GM23248 (cell line): ENCODE measurements around the gene PPP1R11. TPM values are rescaled to one million over a fixed set of nuclear protein-coding genes. Genes with fewer than 3 reads are reported as not detected.

Experiments used
- DNase-seq: peaks from one replicate; pipeline ENCODE4 v3.0.0-alpha.2; 2015
- H2AFZ ChIP-seq: fragments of 200-600 bp; sonication (generic); 2 replicates; pipeline ENCODE4 v1.6.1; 2016; ENCODE audit warnings: antibody characterized with exemption
- H3F3A ChIP-seq: fragments of 200-600 bp; sonication (generic); 2 replicates; pipeline ENCODE4 v1.6.1; 2016; ENCODE audit warnings: mild to moderate bottlenecking, antibody characterized with exemption, mixed run types; ENCODE audit not compliant: insufficient read depth
- H3K27ac ChIP-seq: fragments of 200-600 bp; sonication (generic); 2 replicates; pipeline ENCODE4 v1.5.1; 2016; ENCODE audit warnings: mild to moderate bottlenecking
- H3K27me3 ChIP-seq: fragments of 200-600 bp; sonication (generic); replicated peaks from 2 replicates; pipeline ENCODE4 v1.6.1; 2016; ENCODE audit warnings: mild to moderate bottlenecking; ENCODE audit not compliant: insufficient read depth
- H3K36me3 ChIP-seq: fragments of 200-600 bp; sonication (generic); 2 replicates; pipeline ENCODE4 v1.6.1; 2016; ENCODE audit warnings: low read depth, mild to moderate bottlenecking
- H3K4me1 ChIP-seq: fragments of 200-600 bp; sonication (generic); 2 replicates; pipeline ENCODE4 v1.6.1; 2016; ENCODE audit warnings: mild to moderate bottlenecking; ENCODE audit not compliant: insufficient read depth
- H3K4me2 ChIP-seq: fragments of 200-600 bp; sonication (generic); one replicate; pipeline ENCODE4 v1.6.1; 2016; ENCODE audit warnings: mild to moderate bottlenecking; ENCODE audit not compliant: unreplicated experiment
- H3K4me3 ChIP-seq: fragments of 200-600 bp; sonication (generic); 2 replicates; pipeline ENCODE4 v1.5.1; 2016; ENCODE audit warnings: mild to moderate bottlenecking
- H3K79me2 ChIP-seq: fragments of 200-600 bp; sonication (generic); 2 replicates; pipeline ENCODE4 v1.6.1; 2016; ENCODE audit warnings: mild to moderate bottlenecking; ENCODE audit not compliant: insufficient read depth
- H3K9ac ChIP-seq: fragments of 200-600 bp; sonication (generic); 2 replicates; pipeline ENCODE4 v1.6.1; 2016; ENCODE audit warnings: mild to moderate bottlenecking
- H3K9me2 ChIP-seq: fragments of 200-600 bp; sonication (generic); 2 replicates; pipeline ENCODE4 v1.6.1; 2016; ENCODE audit warnings: mixed run types, mild to moderate bottlenecking, moderate library complexity; ENCODE audit not compliant: insufficient read depth
- H3K9me3 ChIP-seq: fragments of 200-600 bp; sonication (generic); one replicate; pipeline ENCODE4 v1.6.1; 2017; ENCODE audit warnings: low read depth
- H4K20me1 ChIP-seq: fragments of 200-600 bp; sonication (generic); 2 replicates; pipeline ENCODE4 v1.6.0; 2016; ENCODE audit not compliant: insufficient read depth
- EZH2 ChIP-seq: fragments of 200-600 bp; sonication (generic); IDR thresholded peaks from 2 replicates; pipeline ENCODE4 v1.6.1; 2018; ENCODE audit warnings: antibody characterized with exemption, mild to moderate bottlenecking; ENCODE audit not compliant: insufficient read depth, poor library complexity, severe bottlenecking
- EZH2phosphoT487 ChIP-seq: fragments of 200-600 bp; sonication (generic); IDR thresholded peaks from 2 replicates; pipeline ENCODE4 v1.6.1; 2018; ENCODE audit warnings: antibody characterized with exemption, moderate library complexity, mild to moderate bottlenecking, low read depth; ENCODE audit not compliant: insufficient read depth
- WGBS, 2 experiments: methylation state at CpG; one replicate each; pipeline ENCODE4 v1.1.6; 2015 to 2017; ENCODE audit warnings: low lambda C conversion rate in 2 of 2, low coverage in 1 of 2; ENCODE audit errors: missing lambda C conversion rate in 2 of 2; 5-methylcytosine and 5-hydroxymethylcytosine counted together
- in situ Hi-C: fragments of 300-500 bp; cut with MboI; formaldehyde crosslinking; loops from 2 replicates; pipeline ENCODE4 v1.15.0; 2020
- polyA plus RNA-seq: library from polyadenylated mRNA; unstranded; fragments of >200 nt; fragmentation: Nextera tagmentation; extraction: Ambion mirVana; gene quantifications from 2 replicates; pipeline ENCODE4 v1.2.1, GENCODE V29; 2016
- total RNA-seq: library from RNA; depleted of rRNA; stranded (reverse); fragments of >200 nt; shearing (Covaris generic); gene quantifications from 2 replicates; pipeline ENCODE4 v1.2.3, GENCODE V29; 2014

PPP1R11 gene
- total and polyA plus RNA-seq, 2 experiments from 2014 or later = 44.1 to 77.5 TPM

- Histone ChIP-seq H4K20me1 (no peaks in the 10 kb centered on the region), H3K4me3 (peak overlapping the region; percentile 51), H3K9ac (no peak overlapping the region), H3K4me2 (peak overlapping the region; percentile 57), H3K27me3 (peaks cover 74% of the 10 kb centered on the region), H3K36me3 (0 out of 2 replicates have a peak, but pooled peaks cover 3% of the 10 kb centered on the region), H3K4me1 (no peaks in the 10 kb centered on the region), H3K9me3 (no peaks in the 10 kb centered on the region), H3K79me2 (no peaks in the 10 kb centered on the region), H3K27ac (no peak overlapping the region), H3F3A (no peaks in the 10 kb centered on the region), H3K9me2 (no peaks in the 10 kb centered on the region), H2AFZ (peak overlapping the region; percentile 41)
- WGBS, 2 experiments = 6 to 8% methylated on average over 26 to 37 of the region's 37 CpGs
- TF ChIP-seq EZH2phosphoT487 (no peak), EZH2 (no peak)
- DNase-seq = peak; percentile 26
- in situ Hi-C loops = no loop called here
Observed at GRCh38 chr6:30074331-30075093, 7.5 kb downstream of the PPP1R11 start.

- TF ChIP-seq EZH2phosphoT487 (peak; percentile 72; the same call in 1 of the 2 replicates), EZH2 (peak; percentile 71)
- Histone ChIP-seq H3K27ac (no peak within 1 kb of the TSS), H3K79me2 (no peaks in the 10 kb centered on the region), H3K9ac (no peak within 1 kb of the TSS), H3K4me3 (peak within 1 kb of the TSS; percentile 51), H3K4me1 (no peaks in the 10 kb centered on the region), H3K4me2 (peak within 1 kb of the TSS; percentile 57), H3F3A (no peaks in the 10 kb centered on the region), H3K27me3 (peaks cover 81% of the 10 kb centered on the region), H2AFZ (peak within 1 kb of the TSS; percentile 41), H3K9me2 (no peaks in the 10 kb centered on the region), H3K36me3 (no peaks in the 10 kb centered on the region), H3K9me3 (no peaks in the 10 kb centered on the region), H4K20me1 (no peaks in the 10 kb centered on the region)
- in situ Hi-C loops = no loop called here
- DNase-seq = no peak
- WGBS, 2 experiments = 2 to 5% methylated on average over 60 to 64 of the region's 64 CpGs
Observed at GRCh38 chr6:30075094-30075789, 8.2 kb downstream of the PPP1R11 start, which contains the start of gene RNF39. TSS of gene RNF39 (minus strand) at chr6:30075769. CDS start at chr6:30075585, 184 bp downstream.

GRCh38 chr6:30075790-30076732, 9.1 kb downstream of the PPP1R11 start:
- in situ Hi-C loops = no loop called here
- Histone ChIP-seq H3K9me2 (no peaks in the 10 kb centered on the region), H3K79me2 (no peaks in the 10 kb centered on the region), H3K27me3 (peaks cover 82% of the 10 kb centered on the region), H3F3A (no peaks in the 10 kb centered on the region), H3K4me3 (peak overlapping the region; percentile 29; the same call in 1 of the 2 replicates), H3K9ac (no peak overlapping the region), H4K20me1 (no peaks in the 10 kb centered on the region), H3K27ac (no peak overlapping the region), H3K4me2 (no peak overlapping the region), H3K9me3 (no peaks in the 10 kb centered on the region), H3K4me1 (no peaks in the 10 kb centered on the region), H3K36me3 (no peaks in the 10 kb centered on the region), H2AFZ (0 out of 2 replicates have a peak overlapping the region, but pooled peaks have one; percentile 41)
- peak; percentile 29 for DNase-seq
- peak; percentile 21 for TF ChIP-seq EZH2
- 0 out of 2 replicates have a peak, but pooled peaks have one; percentile 63 for TF ChIP-seq EZH2phosphoT487
- 13 to 19% methylated on average over 15 to 22 of the region's 22 CpGs for WGBS, 2 experiments

- Histone ChIP-seq H3F3A (no peaks in the 10 kb centered on the region), H3K9me2 (no peaks in the 10 kb centered on the region), H3K4me3 (no peak overlapping the region), H3K79me2 (no peaks in the 10 kb centered on the region), H3K36me3 (no peaks in the 10 kb centered on the region), H3K9ac (no peak overlapping the region), H2AFZ (no peak overlapping the region), H3K9me3 (no peaks in the 10 kb centered on the region), H3K4me1 (no peaks in the 10 kb centered on the region), H3K27ac (no peak overlapping the region), H3K4me2 (no peak overlapping the region), H4K20me1 (no peaks in the 10 kb centered on the region), H3K27me3 (peaks cover 77% of the 10 kb centered on the region)
- in situ Hi-C loops = no loop called here
- WGBS, 2 experiments = 66 to 67% methylated on average over 4 of the region's 4 CpGs
- no peak for TF ChIP-seq EZH2phosphoT487
- no peak for DNase-seq
Observed at GRCh38 chr6:30077218-30077617, 10.2 kb downstream of the PPP1R11 start.
